Fibroblast of pulmonary artery (primary cell): ENCODE results near the gene ZDHHC16.

Experiments
- DNase-seq: peaks from one replicate; pipeline ENCODE4 v3.0.0-alpha.2; 2010; ENCODE audit warnings: low read depth
- H3K4me3 ChIP-seq: replicated peaks from 2 replicates; pipeline ENCODE4 v1.5.1; 2011; ENCODE audit warnings: low read depth, mild to moderate bottlenecking, control low read depth, low read length, moderate library complexity
- CTCF ChIP-seq: IDR thresholded peaks from 2 replicates; pipeline ENCODE4 v1.5.1; 2011; ENCODE audit warnings: mild to moderate bottlenecking, control low read depth, low read length, inconsistent platforms; ENCODE audit errors: missing control alignments

The ZDHHC16 gene

GRCh38 chr10:97506199-97506991 is 60.4 kb downstream of the ZDHHC16 start:
- DNase-seq = no peak
- no peak overlapping the region for H3K4me3 ChIP-seq
- no peak for TF ChIP-seq CTCF
